Hepatocyte (in vitro differentiated cells): ENCODE results near the gene HOXB3.
A peak's percentile ranks its signal among the peaks of the same experiment; 100 is the strongest.

Experiments
- EZH2phosphoT487 ChIP-seq: fragments of 200-600 bp; sonication (generic); IDR thresholded peaks from one replicate; pipeline ENCODE4 v1.6.1; 2018; ENCODE audit warnings: antibody characterized with exemption, mild to moderate bottlenecking, low read depth, moderate library complexity; ENCODE audit not compliant: unreplicated experiment, severe bottlenecking
- TF ChIP-seq, protein P1 (sequence below): fragments of 200-600 bp; sonication (generic); IDR thresholded peaks from 2 replicates; pipeline ENCODE4 v1.5.1; 2016; ENCODE audit warnings: antibody characterized with exemption, mild to moderate bottlenecking; ENCODE audit not compliant: poor library complexity

DNA sequence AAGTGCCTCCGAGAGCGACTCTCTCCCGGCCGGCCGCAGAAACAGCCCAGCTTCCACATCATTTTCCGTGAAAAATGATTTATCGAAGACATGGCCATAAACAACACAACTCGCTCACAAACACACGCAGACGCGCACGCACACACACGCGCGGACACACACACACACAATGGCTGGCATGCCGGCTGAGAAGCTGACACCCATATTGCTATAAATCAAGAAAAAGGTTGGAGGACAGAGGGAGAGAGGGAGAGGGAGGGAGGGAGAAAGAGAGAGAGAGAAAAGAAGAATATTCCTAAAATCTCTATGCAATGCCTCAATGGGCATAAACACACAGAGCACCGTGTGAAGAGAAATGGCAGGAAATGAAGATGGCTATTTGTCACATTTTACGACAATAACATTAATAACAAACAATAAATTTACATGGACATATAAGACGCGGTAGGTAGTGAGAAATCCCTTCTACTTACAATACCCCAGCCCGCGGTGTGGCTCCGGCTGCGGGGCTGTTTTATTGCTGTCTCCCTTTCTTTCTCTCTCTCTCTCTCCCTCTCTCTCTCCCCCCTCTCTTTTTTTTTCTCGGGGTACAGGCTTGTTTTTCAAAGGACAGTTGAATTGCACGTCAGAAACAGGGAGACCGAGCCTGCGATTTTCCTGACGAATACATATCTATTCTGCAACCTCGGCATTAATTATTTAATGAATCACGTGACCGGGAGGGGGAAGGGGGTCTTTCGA is 21.4 kb downstream of the HOXB3 start:
- TF ChIP-seq, protein P1, sequence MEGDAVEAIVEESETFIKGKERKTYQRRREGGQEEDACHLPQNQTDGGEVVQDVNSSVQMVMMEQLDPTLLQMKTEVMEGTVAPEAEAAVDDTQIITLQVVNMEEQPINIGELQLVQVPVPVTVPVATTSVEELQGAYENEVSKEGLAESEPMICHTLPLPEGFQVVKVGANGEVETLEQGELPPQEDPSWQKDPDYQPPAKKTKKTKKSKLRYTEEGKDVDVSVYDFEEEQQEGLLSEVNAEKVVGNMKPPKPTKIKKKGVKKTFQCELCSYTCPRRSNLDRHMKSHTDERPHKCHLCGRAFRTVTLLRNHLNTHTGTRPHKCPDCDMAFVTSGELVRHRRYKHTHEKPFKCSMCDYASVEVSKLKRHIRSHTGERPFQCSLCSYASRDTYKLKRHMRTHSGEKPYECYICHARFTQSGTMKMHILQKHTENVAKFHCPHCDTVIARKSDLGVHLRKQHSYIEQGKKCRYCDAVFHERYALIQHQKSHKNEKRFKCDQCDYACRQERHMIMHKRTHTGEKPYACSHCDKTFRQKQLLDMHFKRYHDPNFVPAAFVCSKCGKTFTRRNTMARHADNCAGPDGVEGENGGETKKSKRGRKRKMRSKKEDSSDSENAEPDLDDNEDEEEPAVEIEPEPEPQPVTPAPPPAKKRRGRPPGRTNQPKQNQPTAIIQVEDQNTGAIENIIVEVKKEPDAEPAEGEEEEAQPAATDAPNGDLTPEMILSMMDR: no peak
- TF ChIP-seq EZH2phosphoT487: peak; percentile 20
